ENCODE data around the gene CHAC2. TPM values are rescaled to one million over a fixed set of nuclear protein-coding genes. Genes with fewer than 3 reads are reported as not detected.

CHAC2 gene
- total RNA-seq, 1 donor from 2014 or later: 2.2 TPM

- Mint-ChIP-seq H3K36me3 (ENCODE audit: unreplicated experiment) (peaks cover 41% of the 10 kb centered on the region), H3K4me1 (ENCODE audit: unreplicated experiment) (no peaks in the 10 kb centered on the region), H3K9me3 (ENCODE audit: unreplicated experiment) (peaks cover 2% of the 10 kb centered on the region)
Measured at GRCh38 chr2:53729143-53729762, 38.4 kb upstream of the CHAC2 start.

DNA sequence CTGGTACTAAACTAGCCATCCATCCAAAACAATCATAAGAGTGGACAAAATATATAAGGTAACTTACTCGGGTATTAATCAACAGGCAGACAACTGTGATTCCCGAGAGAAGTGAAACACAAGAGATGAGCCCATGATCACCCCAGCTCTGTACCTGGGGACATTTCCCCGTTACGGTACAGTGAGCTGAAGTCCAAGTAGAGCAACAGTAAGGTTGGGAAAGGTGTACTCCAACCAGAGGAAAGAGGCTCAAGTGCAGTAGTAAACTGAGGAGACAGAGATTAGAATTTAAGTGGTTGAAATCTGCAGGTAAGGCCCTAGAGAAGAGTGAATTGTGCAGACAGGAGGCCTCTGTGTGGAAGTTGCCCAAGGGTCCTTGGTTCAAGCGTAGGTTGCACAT, 30.5 kb upstream of the CHAC2 start:
- H3K27ac Mint-ChIP-seq (ENCODE audit: unreplicated experiment): no peak overlapping the region
- H3K4me1 Mint-ChIP-seq (ENCODE audit: unreplicated experiment): peaks cover 16% of the 10 kb centered on the region
- no peaks in the 10 kb centered on the region for H3K27me3 Mint-ChIP-seq (ENCODE audit: unreplicated experiment)
- no peak for TF ChIP-seq CTCF (IDR thresholded peaks at IDR 0.05)
- peaks cover 12% of the 10 kb centered on the region for H3K9me3 Mint-ChIP-seq (ENCODE audit: unreplicated experiment)
- H3K36me3 Mint-ChIP-seq (ENCODE audit: unreplicated experiment): peaks cover 27% of the 10 kb centered on the region
- DNase-seq (ENCODE audit: extremely low spot score, unreplicated experiment): no peak
- H3K4me3 Mint-ChIP-seq (ENCODE audit: unreplicated experiment): no peak overlapping the region

More at GRCh38 chr2:53729143-53729762, 38.4 kb upstream of the CHAC2 start:
- Mint-ChIP-seq H3K27me3 (ENCODE audit: unreplicated experiment) (no peaks in the 10 kb centered on the region), H3K4me3 (ENCODE audit: unreplicated experiment) (no peak overlapping the region), H3K27ac (ENCODE audit: unreplicated experiment) (no peak overlapping the region)
- no peak for TF ChIP-seq CTCF (IDR thresholded peaks at IDR 0.05)
- no peak for DNase-seq (ENCODE audit: extremely low spot score, unreplicated experiment)

GRCh38 chr2:53739032-53739431, 28.6 kb upstream of the CHAC2 start:
- DNase-seq (ENCODE audit: extremely low spot score, unreplicated experiment): no peak
- H3K27ac Mint-ChIP-seq (ENCODE audit: unreplicated experiment): no peak overlapping the region
- no peak for TF ChIP-seq CTCF (IDR thresholded peaks at IDR 0.05)
- peaks cover 35% of the 10 kb centered on the region for H3K36me3 Mint-ChIP-seq (ENCODE audit: unreplicated experiment)
- peaks cover 24% of the 10 kb centered on the region for H3K4me1 Mint-ChIP-seq (ENCODE audit: unreplicated experiment)
- no peaks in the 10 kb centered on the region for H3K27me3 Mint-ChIP-seq (ENCODE audit: unreplicated experiment)
- H3K4me3 Mint-ChIP-seq (ENCODE audit: unreplicated experiment): no peak overlapping the region
- peaks cover 12% of the 10 kb centered on the region for H3K9me3 Mint-ChIP-seq (ENCODE audit: unreplicated experiment)

DNA sequence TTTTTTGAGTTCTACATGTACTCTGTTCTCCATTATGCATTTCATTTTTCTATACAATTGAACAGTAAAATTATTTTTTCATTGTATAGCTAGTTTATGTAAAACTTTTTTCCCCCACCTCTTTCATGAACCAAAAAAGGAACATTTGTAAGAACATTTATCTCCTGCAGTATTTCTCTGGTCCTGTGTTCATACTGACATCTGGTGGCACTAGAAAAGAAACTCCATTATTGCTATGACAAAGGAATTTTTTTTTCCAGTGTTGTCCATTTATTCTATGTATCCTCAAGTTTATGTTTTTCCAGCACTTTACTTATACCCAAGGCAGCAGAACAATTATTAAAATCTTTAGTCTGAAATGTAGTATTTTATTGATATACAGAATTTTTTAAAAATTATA, 27.4 kb upstream of the CHAC2 start:
- Mint-ChIP-seq H3K4me1 (ENCODE audit: unreplicated experiment) (peaks cover 31% of the 10 kb centered on the region), H3K36me3 (ENCODE audit: unreplicated experiment) (peaks cover 26% of the 10 kb centered on the region)
- no peak for DNase-seq (ENCODE audit: extremely low spot score, unreplicated experiment)

More for the DNA sequence above, 27.4 kb upstream of the CHAC2 start:
- no peak overlapping the region for H3K4me3 Mint-ChIP-seq (ENCODE audit: unreplicated experiment)
- no peaks in the 10 kb centered on the region for H3K27me3 Mint-ChIP-seq (ENCODE audit: unreplicated experiment)
- peak; percentile 67 for TF ChIP-seq CTCF (IDR thresholded peaks at IDR 0.05)
- peaks cover 4% of the 10 kb centered on the region for H3K9me3 Mint-ChIP-seq (ENCODE audit: unreplicated experiment)
- no peak overlapping the region for H3K27ac Mint-ChIP-seq (ENCODE audit: unreplicated experiment)

Measured in osteocyte (in vitro differentiated cells).